Panc1 (cell line): ENCODE data around the gene CAPN11.

ENCODE experiments used
- POLR2AphosphoS5 ChIP-seq: IDR thresholded peaks from 2 replicates; pipeline ENCODE4 v1.6.1; 2012; ENCODE audit warnings: mild to moderate bottlenecking, low read depth, low read length, moderate library complexity
- REST ChIP-seq, 2 experiments: IDR thresholded peaks; 2 replicates each; pipeline ENCODE4 v1.6.1; 2011 to 2012; ENCODE audit warnings: low read depth in 2 of 2, control low read depth in 1 of 2, low read length in 1 of 2, mild to moderate bottlenecking in 1 of 2, moderate library complexity in 1 of 2; ENCODE audit not compliant: insufficient read depth in 1 of 2
- SIN3A ChIP-seq: IDR thresholded peaks from 2 replicates; pipeline ENCODE4 v1.6.1; 2012; ENCODE audit warnings: low read depth, mild to moderate bottlenecking, low read length, moderate library complexity, borderline replicate concordance; ENCODE audit not compliant: insufficient read depth
- TCF7L2 ChIP-seq: IDR thresholded peaks from 2 replicates; pipeline ENCODE4 v1.6.1; 2011; ENCODE audit warnings: mild to moderate bottlenecking, low read depth, low read length, inconsistent platforms
- TF ChIP-seq, protein P1 (sequence below): fragments of 450-650 bp; IDR thresholded peaks from 2 replicates; pipeline ENCODE4 v1.5.1; 2017; ENCODE audit warnings: mild to moderate bottlenecking

DNA sequence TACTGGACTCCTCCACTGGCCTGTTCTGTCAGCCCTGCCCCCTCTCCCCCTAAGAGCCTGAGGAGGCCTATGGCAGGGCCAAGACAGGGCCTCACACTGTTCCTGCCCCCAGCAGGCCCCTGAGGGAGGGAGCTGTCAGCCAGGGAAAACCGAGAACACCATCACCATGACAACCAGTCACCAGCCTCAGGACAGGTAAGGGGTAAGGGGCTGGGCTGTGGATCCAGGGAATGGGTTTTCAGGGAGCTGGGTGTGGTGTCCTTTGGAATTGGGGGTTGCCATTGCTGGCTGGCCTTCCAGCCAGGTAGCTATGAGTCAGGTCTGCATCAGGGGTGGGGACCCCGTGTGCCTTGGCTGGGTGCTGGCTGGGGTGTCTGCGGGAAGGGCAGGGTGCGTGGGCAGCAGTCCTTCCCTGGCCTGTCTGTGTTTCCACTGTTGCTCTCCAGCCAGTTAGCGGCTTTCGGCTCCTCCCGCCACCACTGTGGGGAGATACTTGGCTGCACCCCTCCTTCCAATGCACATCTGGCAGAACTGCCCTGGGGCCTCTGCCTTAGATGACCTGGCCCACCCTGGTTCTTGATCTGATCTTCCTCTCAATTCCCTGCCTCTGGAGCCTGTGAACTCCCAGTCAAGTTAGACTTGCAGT, 68.7 kb downstream of the CAPN11 start:
- TF ChIP-seq, protein P1, sequence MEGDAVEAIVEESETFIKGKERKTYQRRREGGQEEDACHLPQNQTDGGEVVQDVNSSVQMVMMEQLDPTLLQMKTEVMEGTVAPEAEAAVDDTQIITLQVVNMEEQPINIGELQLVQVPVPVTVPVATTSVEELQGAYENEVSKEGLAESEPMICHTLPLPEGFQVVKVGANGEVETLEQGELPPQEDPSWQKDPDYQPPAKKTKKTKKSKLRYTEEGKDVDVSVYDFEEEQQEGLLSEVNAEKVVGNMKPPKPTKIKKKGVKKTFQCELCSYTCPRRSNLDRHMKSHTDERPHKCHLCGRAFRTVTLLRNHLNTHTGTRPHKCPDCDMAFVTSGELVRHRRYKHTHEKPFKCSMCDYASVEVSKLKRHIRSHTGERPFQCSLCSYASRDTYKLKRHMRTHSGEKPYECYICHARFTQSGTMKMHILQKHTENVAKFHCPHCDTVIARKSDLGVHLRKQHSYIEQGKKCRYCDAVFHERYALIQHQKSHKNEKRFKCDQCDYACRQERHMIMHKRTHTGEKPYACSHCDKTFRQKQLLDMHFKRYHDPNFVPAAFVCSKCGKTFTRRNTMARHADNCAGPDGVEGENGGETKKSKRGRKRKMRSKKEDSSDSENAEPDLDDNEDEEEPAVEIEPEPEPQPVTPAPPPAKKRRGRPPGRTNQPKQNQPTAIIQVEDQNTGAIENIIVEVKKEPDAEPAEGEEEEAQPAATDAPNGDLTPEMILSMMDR, result no peak
- TF ChIP-seq REST (IDR thresholded peaks at IDR 0.05; ENCODE audit: insufficient read depth in 1 of 2, low read depth in 2 of 2, low read length in 1 of 2) (no peak), POLR2AphosphoS5 (no peak), TCF7L2 (no peak), SIN3A (no peak)
